ENCODE data around the gene C17orf50.

The C17orf50 gene

DNA sequence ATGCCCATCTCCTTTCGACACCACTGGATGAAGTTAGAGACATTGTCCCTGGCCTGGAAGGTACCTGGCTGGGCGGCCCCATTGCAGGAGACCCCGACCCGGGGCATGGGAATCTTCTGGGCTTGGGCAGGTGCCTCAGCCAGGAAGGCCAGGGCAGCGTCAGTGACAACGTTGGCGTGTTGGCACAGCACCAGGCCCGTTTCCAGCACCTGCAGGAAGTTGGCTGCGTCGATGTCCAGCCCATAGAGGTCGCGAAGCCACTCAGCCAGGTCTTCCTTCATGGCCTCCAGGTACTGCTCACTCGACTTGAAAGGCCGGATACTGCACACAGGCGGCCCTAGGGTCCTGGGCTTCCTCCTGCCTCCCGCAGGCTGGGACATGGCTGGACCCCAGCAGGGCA lies 8.2 kb upstream of the C17orf50 start:
- no peak overlapping the region for H3K4me3 ChIP-seq (replicated peaks; ENCODE audit: low read depth, low read length)
- no peak for TF ChIP-seq CTCF (IDR thresholded peaks at IDR 0.05; ENCODE audit: low read length, missing control alignments)
- no peak for DNase-seq (ENCODE audit: low read depth)

GRCh38 chr17:35752945-35753764 lies 7.5 kb upstream of the C17orf50 start, which contains the start of gene GAS2L2:
Gene GAS2L2, minus strand, starts transcription at chr17:35753239. Its CDS starts 389 bp downstream, at chr17:35752850.
- TF ChIP-seq CTCF (IDR thresholded peaks at IDR 0.05; ENCODE audit: low read length, missing control alignments), result no peak
- no peak within 1 kb of the TSS for H3K4me3 ChIP-seq (replicated peaks; ENCODE audit: low read depth, low read length)
- DNase-seq (ENCODE audit: low read depth), result no peak

- no peak overlapping the region for H3K4me3 ChIP-seq (replicated peaks; ENCODE audit: low read depth, low read length)
- DNase-seq (ENCODE audit: low read depth), result no peak
- TF ChIP-seq CTCF (IDR thresholded peaks at IDR 0.05; ENCODE audit: low read length, missing control alignments), result no peak
Observed at GRCh38 chr17:35757243-35757642, 3.4 kb upstream of the C17orf50 start.

- no peak for DNase-seq (ENCODE audit: low read depth)
- H3K4me3 ChIP-seq (replicated peaks; ENCODE audit: low read depth, low read length), result no peak overlapping the region
- no peak for TF ChIP-seq CTCF (IDR thresholded peaks at IDR 0.05; ENCODE audit: low read length, missing control alignments)
Observed at GRCh38 chr17:35761601-35762000, 914 bp downstream of the C17orf50 start.

GRCh38 chr17:35763767-35764122 lies 3.1 kb downstream of the C17orf50 start:
- no peak overlapping the region for H3K4me3 ChIP-seq (replicated peaks; ENCODE audit: low read depth, low read length)
- TF ChIP-seq CTCF (IDR thresholded peaks at IDR 0.05; ENCODE audit: low read length, missing control alignments), result no peak
- DNase-seq (ENCODE audit: low read depth), result no peak

DNA sequence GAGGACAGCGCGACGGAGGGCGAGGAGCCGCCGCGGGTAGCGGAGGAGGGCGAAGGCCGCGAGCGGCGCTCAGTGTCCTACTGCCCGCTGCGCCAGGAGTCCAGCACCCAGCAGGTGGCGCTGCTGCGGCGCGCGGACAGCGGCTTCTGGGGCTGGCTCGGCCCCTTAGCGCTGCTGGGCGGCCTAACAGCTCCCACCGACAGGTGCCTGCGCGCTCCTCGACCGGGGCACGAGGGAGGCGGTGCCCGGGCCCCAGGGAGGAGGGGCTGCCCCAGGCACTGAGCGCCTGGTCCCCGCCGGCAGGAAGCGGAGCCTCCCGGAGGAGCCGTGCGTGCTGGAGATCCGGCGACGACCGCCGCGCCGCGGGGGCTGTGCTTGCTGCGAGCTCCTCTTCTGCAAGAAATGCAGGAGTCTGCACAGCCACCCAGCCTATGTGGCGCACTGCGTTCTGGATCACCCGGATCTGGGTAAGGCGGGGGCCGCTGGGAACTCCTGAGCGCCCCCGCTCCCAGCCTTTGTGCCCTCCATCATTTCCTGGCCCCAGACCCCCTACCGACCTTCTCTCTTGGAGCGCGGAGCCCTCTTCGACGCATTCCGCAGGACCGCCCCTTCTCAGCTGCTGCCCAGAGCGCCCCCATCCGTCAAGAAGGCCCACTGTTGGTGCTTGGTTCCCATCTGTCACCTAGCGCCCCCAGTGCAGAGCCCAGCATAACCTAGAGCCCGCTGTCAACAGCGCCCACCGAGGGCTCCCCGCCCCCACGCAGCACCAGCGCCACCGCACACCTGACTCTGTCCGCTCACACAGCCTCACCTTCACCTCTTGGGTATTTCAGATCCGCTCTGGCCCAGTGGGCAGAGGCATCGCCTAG lies 3.7 kb downstream of the C17orf50 start:
- peak overlapping the region; percentile 40 for H3K4me3 ChIP-seq (replicated peaks; ENCODE audit: low read depth, low read length)
- peak; percentile 86 for DNase-seq (ENCODE audit: low read depth)
- peak; percentile 65 for TF ChIP-seq CTCF (IDR thresholded peaks at IDR 0.05; ENCODE audit: low read length, missing control alignments)

All from fibroblast of pulmonary artery (primary cell).